ENCODE results near the gene SLC38A8.

SLC38A8 gene

DNA sequence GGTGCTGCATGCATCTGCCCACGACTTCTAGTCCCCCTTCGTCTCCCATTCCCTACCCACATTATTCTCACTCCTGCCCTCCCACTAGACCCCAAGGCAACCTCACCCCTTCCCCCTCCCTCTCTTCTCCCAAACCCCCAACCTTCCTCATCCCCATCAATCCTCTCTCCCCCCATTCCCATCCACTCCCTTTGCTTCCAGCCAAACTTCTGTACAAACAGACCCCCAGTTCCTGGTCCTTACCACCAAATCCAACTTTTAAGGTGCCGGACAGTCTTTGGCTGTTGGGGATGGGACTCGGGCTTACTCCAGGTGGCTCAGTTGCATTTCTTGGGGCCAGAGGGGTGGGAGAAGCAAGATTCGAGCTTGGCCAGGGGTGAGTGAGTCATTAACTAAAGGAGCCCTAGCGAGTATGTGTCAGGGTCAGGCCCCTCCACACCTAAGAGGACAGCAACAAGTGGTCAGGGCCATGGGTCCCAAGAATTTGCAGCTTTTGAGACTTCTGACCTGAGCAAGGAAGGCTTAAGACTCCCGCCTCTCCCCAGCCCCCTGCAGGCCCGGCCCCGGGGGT, at the start of gene SLC38A8:
SLC38A8 (minus strand) TSS at position 488 of the 571 bp plus-strand sequence. CDS start 638 bp downstream, outside the sequence.
- DNase-seq = no peak

DNA sequence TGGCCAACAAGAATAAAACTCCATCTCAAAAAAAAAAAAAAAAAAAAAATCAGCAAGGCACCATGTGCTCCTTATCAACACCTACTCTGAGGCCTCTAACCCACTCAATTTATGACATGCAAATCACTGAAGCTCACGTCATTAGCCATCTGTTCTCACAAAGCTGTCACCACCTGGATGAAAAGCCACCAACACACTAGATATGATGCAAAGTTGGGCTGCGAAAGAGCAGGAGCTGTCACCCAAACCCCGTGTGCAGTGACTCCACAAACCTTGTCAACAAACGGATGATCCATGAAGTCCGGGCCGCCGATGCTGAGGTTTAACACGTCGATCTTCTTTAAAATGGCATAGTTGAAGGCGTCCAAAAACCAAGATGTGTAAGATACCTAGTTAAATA, 48.9 kb upstream of the SLC38A8 start:
- DNase-seq = peak in 6 of 58 donors; percentile 22 to 46 (median 29)

DNA sequence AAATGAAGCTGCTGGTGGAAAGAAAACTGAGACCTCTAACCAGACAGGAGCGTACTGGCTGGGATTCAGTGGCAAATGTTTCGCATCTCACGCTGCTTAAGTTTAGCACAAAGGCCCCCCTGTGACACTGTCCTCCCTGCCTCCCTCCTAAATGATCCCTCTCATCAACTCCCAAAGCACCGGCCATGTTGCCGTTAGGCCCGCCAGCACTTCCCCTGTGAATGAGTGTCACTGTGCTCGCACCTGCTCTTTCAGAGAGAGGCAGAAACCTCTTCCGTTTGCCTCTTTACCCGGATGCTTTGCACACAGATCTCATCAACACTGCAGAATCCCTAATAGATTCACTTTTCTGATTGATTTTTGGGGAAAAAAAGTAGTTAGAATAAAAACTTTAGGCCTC, 47.6 kb upstream of the SLC38A8 start:
- DNase-seq = peak in 10 of 58 donors; percentile 12 to 49 (median 20)

DNA sequence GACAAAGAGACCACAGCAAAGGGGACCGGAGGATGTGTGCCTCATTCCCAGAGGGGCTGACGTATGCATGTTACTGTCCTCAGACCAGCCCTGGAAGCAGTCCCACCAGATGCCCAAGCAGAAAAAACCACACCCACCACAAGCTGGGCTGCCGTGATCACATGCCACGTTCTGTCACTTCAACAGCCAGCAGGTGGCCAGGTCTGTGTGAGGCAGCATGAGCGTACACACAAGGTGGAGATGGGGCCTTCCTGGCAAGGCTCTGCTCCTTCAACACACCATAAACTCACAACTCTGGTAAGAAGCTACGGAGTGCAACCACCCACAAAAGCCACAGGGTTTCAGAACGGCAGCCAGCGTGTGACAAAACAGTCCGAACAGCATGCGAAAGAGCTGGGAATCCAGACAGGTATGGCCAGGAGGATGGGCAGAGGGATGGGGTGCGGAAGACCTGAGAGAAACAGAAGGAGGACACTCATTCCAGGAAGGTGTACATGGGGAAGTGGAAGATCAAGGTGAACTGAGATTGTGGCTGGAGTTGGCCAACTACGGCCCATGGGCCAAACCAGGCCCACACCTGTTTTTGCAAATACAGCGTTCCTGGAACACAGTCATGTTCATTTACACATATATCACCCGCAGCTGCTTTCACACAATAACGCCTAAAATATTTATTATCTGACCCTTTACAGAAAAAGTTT, 46.2 kb upstream of the SLC38A8 start:
- peak in 1 of 58 donors; percentile 25 for DNase-seq

DNA sequence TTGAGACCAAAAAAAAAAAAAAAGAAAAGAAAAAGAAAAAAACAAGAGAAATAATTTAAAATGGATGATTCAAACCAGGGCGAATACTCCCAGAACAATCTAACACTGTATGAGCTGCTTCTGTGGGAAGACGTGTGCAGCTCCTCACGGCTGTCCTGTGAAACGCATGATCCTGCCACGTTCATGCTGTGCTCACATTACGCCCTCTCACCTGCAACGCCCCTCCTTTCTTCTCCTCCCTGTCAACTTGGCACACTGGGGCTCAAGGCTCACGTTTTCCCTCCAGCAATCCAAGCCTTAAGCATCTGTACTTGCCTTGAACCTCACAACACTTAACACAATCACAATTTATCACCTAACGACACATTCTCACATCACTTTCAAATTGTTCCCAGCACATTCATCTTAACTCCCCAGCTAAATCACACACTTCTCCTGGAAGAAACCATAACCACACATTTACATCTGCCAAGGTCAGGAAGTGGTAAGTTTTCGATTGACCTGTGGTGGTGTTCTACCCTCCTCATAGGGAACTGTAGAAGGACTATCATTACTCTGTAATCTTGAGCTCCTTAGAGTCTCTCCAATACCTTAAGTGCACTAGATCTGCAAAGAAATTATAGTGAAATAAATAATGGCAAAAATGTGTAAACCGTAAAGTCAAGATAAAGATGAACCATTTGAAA, 45.0 kb upstream of the SLC38A8 start:
- DNase-seq = peak in 6 of 58 donors; percentile 21 to 57 (median 30)

DNA sequence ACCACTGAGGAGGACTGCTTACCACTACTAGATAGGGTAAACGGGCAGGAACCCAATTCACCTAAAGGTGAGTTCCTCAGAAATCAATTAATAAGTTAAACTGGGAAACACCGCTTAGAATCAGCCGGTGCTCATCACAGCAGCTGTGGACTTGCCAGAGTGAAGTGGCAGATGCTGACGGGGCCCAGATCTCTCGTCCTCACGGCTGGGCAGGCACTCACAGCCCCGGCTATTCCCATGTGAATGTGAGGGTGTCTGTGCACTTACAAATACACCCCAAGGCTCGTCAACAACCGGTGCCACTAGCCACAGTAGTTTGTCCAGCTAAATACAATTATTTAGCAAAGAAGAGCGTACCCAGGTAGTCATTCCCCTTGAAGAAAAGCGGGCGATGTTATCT, 44.4 kb upstream of the SLC38A8 start:
- DNase-seq = no peak

DNA sequence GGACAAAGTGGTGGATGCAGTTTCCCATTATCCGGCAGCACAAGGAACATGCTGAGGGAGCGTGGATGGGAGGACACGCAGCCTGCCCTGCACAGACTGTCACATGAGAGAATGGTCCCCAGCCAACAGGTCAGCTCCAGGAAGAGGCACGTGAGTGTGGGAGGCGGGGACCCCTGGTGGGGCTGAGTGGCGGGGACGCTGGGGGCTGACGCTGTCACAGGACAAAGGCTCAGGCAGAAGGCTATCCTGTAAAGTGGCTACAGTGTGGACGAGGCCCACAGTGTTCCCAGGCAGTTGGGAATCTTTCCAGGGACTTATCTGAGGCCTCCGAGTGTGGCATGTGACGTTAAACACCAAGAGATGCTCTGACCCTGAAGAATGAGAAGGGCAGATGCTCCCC, 43.7 kb upstream of the SLC38A8 start:
- no peak for DNase-seq

DNA sequence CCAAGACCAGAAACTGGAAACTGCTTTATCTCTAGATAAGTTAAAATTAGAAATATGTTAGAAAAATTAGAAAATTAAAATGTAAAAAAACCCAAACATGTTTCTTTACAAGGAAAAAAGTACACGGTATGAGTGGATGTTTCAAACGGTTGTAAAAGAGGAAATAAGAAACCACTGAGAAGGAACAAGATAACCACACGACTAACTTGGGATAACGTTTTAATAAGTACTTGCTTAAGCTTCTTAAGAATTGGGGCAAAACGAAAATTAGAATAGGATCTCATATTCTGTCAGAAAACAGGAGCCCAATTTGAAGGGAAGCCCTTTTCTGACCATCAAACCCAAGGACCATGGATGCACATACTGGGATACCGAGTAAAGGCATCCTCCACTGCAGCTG, 43.2 kb upstream of the SLC38A8 start:
- DNase-seq = no peak

DNA sequence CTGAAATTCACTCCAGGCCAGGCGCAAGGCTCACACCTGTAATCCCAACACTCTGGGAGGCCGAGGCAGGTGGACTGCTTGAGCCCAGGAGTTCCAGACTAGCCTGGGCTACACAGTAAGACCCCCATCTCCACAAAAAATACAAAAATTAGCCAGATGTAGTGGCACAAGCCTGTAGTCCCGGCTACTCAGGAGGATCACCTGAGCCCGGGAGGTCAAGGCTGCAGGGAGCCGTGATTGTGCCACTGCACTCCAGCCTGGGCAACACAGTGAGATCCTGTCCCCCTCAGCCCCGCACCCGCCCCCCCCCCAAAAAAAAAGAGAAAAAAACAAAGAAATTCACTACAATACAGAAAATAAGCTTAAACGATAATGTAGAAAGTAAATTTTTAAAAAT, 42.7 kb upstream of the SLC38A8 start:
- no peak for DNase-seq

DNA sequence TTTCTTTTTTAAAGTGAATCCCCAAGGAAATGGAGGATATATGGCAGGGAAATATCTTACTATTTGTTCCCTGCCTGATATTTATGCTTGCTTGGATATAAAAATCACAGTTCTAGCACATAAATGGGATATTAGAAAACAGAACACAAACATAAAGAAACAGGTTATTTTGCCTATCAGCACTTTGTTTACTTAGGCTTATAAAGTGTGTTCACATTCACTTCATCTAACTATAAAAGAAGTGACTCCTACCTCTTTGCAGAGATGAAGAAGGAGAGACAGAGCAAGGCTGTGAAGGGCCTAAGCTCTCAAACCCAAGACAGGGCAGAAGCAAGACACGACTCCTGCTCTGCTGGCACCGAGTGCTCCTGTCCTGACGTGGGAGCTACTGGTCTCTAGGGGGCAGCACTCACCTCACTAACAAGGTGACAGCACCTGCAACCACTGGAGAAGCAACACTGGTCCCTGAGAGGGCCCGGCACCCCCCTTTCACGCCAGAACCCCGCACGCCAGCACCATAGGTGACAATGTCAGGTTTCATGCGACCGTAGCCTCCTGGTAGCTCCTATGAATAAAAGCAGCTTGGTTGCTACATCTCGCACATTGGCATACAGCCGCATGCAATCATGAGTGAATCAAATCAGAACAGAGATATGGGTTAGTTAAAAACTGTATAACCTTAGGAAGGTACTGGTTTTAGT, 42.1 kb upstream of the SLC38A8 start:
- peak in 12 of 58 donors; percentile 11 to 38 (median 20) for DNase-seq

DNA sequence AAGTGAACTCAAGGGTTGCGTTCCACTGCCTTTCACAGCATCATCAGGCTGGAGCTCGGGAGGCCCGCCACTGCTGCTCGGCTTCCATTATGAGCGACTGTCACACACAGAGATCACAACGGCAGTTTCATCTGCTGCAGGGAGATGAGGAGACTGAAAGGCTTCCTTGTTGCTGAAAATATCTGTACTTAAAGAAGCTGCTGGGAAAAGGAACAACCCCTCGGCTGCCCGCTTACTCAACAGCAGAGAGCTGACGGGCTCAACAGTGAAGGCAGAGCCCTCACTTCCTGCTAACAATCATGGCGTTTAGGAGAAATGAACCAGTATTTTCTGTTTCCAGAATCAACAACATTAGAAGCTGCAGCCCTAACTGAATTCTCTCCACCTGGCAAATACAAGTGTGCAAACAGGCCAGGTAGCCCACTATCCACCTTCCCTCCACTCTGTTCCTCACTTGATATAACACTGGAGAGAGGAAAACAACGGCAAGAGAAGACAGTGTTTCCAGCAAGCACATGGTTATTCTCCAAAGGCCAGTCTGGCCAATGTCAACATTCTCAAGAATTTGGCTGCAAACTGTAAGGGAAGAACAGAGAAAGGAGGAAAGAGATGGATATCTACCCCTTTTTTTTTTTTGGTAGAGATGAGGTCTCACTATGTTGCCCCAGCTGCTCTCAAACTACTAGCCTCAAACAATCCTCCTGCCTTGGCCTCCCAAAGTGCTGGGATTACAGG, 40.4 kb upstream of the SLC38A8 start:
- DNase-seq = peak in 9 of 58 donors; percentile 6 to 44 (median 21)

DNA sequence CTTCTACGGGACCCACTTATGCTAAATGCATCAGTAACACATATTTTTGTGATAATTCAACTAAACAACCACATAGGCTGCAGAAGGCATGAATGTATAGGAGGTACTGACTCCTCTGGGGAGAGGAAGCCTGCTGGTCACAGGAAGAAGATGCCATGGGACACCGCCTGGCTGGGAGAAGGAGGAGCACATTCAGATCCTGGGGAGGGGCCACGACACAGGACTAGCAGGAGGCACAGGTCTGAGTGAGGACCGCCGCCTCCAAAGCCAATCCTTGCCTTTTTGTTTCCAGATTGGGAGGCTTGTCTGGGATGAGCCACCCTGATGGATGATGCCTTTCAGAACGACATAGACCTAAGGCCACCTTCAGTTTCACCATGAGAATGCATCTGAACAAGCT, 39.5 kb upstream of the SLC38A8 start:
- DNase-seq = no peak

DNA sequence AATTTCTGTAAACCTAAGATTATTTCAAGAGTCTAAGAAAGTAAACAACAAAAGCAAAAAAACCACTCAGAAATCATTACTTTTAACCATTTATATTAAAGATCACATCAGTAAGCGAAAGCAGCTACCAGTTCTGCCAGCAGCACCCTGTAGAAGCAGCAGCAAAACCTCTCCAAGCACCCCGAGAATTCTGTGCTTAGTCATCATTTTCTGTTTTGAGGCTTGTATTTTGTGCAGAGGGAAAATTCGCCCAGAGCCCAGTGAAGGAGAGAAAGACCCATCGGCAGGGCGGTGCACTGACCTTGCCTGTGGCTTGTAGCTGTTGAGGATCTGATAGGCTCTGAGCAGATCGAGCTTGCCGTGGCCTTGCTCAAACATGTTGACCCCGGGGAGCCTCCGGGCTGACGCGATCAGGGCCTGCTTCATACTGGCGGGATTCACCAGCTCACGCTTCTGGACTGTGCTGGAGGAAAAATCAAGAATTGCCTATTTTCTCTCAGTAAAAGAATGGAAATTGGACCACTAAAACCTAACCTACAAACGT, 38.9 kb upstream of the SLC38A8 start:
- DNase-seq = no peak

DNA sequence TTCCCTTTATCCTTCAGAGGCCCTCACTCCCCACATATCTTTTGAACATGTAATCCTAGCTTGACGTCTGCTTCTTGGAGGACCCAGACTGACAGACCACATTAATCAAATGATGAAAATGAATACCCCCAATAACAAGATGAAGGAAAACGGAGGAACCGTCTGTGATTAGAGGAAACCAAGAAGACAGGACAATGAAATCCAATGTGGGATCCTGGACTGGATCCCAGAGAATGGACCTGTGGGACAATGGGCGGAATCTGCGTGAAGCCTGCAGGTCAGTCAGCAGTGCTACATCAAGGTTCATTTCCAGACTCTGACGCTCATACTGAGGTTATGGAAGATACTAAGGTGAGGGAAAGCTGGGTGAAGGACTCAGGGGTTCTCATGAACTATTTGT, 38.2 kb upstream of the SLC38A8 start:
- no peak for DNase-seq

DNA sequence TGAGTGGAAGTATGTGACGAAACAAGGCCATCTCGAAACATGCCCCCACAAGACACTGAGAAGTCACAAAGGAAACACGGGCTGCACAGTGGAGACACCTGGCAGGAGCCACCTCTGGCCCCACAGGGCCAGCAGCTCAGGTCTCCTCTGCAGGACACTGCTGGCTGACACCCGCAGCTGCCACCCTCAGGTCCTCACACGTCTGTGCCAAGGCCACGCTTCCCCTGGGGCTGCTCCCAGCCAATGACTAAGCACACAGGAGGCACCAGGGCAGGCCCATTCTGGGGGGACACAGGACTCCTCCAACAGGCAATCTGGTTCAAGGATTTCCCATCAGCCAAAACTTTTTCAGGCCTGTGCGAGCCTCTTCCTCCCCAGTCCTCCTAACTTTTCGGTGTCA, 37.8 kb upstream of the SLC38A8 start:
- DNase-seq = no peak

DNA sequence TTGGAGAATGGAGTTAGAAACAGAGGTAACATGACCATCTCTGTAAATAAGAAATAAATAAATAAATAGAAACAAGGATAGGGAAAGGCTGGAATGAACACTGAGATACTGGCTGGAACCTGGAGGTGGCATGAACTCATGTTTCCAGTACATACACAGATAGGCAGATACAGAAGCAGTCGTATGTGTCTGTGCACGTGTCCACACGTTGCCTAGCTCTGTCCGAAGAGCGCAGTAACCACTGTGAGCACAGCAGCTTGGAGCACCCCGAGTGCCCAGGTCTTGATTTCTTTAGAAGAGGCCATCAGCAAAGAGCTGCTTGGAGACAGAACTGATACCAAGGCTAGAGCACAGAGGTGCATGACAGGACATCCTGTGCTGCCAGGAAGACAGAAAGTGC, 37.1 kb upstream of the SLC38A8 start:
- DNase-seq = no peak

DNA sequence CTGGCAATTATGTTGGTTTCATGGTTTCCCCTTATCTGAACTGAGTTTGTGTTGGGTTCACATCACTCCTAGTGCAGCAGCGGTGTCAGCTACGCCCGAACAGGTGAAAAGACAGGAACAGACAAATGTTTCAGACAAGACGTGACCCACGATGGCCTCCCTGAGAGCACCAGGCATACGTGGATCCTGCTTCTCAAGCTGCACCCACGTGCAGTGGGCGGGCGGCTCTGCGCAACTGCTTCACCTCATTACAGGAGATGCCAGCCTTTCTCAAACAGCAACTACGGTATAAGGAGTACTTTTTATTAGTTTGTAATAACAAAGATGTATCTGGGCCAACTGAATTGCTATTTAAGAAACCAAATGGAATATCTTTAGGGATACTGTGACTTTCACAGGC, 32.8 kb upstream of the SLC38A8 start:
- DNase-seq = peak in 1 of 58 donors; percentile 49

DNA sequence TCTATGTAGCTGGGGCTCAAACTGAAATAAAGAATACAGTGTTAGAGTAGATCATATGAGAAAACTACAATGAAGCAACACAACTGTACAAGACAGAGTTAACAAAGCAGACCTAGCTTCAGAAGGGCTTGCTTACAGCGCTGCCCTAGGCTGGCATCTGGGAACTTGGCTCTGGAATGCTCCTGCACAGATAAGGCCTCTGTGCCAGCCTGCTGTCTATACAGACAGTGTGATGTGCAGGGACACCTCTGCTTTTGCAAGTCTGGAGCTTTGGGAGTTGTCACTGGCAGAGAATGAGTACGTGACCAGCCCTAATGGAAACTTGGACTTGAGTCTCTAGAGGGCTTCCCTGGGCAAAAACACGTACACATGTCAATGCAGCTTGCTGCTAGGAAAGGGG, 32.1 kb upstream of the SLC38A8 start:
- DNase-seq = no peak

DNA sequence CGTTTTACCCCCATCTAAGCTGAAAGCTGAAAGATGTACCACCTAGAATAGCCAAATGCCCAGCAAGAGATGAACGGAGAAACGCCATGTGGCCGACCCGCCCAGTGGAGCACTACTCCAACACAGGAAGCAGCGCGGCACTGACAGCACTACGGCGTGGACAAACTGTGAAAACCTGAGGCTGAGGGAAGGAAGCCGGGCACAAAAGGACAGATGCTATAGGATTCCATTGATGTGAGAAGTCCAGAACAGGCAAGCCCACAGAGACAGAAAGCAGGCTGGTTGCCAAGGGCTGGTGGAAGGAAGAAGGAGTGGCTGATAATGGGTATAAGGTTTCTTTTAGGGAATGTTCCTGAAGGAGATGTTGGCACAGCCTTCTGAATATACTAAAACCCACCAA, 29.4 kb upstream of the SLC38A8 start:
- DNase-seq = no peak

DNA sequence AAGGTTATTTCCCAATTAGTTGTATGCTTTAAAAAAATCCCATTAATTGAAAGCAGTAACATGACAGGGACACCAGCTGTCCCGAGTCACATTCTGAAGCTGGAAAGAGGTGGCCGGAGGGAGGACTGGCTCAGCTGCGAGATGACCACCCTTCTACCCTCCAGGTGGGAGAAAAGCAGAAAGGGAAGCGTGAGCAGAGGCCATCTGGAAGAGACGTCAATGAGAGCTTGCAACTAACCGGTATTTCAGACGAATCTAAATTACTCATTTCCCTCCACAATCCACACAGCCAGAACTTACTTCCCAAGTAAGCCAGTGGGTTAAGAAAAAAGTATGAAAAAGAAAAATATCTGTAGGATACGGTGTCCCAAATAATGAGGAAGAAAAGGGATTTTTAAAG, 28.5 kb upstream of the SLC38A8 start:
- DNase-seq = no peak

DNA sequence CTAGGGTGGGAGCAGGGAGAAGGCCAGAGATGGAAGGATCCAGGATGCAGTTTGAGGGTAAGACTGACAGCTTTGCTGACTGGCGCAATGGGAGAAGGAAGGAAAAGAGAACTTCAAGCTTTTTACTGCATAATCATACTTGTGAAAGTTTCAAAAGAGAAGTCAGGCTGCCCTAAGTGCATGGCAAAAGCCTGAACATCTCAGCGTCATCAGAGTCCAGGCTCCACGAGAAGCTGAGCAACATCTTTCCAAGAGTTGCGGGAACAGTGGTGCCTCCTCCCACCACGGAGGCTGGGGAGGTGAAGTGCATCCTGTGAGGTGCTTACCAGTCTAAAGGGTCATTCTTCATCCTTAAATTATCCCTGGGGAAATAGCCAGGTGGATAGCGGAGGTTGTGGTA, 26.9 kb upstream of the SLC38A8 start:
- DNase-seq = peak in 4 of 58 donors; percentile 15 to 48 (median 33)
